ENCODE results near the gene UNC45A. TPM values are rescaled to one million over a fixed set of nuclear protein-coding genes. Genes with fewer than 3 reads are reported as not detected.

Gene UNC45A
- total and polyA plus RNA-seq, 2 experiments from 2014 or later: 58.6 to 75.8 TPM

- no peak for DNase-seq
- H3K36me3 ChIP-seq (ENCODE audit: low read depth): no peaks in the 10 kb centered on the region
- H3K79me2 ChIP-seq (ENCODE audit: insufficient read depth): peaks cover 21% of the 10 kb centered on the region
- no peak overlapping the region for H3K4me2 ChIP-seq (ENCODE audit: unreplicated experiment)
- TF ChIP-seq EZH2 (IDR thresholded peaks at IDR 0.05; ENCODE audit: insufficient read depth, poor library complexity, severe bottlenecking) (no peak), EZH2phosphoT487 (IDR thresholded peaks at IDR 0.05; ENCODE audit: insufficient read depth, low read depth) (no peak)
- H3K9me2 ChIP-seq (ENCODE audit: insufficient read depth): no peaks in the 10 kb centered on the region
- H3K9me3 ChIP-seq (ENCODE audit: low read depth): no peaks in the 10 kb centered on the region
- H3K27me3 ChIP-seq (replicated peaks; ENCODE audit: insufficient read depth): no peaks in the 10 kb centered on the region
- in situ Hi-C loops (cut with MboI): no loop called here
- no peaks in the 10 kb centered on the region for H4K20me1 ChIP-seq (ENCODE audit: insufficient read depth)
- peaks cover 13% of the 10 kb centered on the region; the same call in 1 of the 2 replicates for H3F3A ChIP-seq (ENCODE audit: insufficient read depth)
- peak overlapping the region; percentile 82; the same call in 1 of the 2 replicates for H3K9ac ChIP-seq
- peak overlapping the region; percentile 97 for H2AFZ ChIP-seq
- peak overlapping the region; percentile 95 for H3K4me3 ChIP-seq
- WGBS, 2 experiments (ENCODE audit: low coverage in 1 of 2, low lambda C conversion rate in 2 of 2, missing lambda C conversion rate in 2 of 2): 18 to 21% methylated on average over 5 of the region's 5 CpGs
- no peak overlapping the region for H3K27ac ChIP-seq
- H3K4me1 ChIP-seq (ENCODE audit: insufficient read depth): peaks cover 20% of the 10 kb centered on the region
Measured at GRCh38 chr15:90932660-90932991, 2.5 kb upstream of the UNC45A start.

- H3K4me3 ChIP-seq: no peak overlapping the region
- no peaks in the 10 kb centered on the region for H3K27me3 ChIP-seq (replicated peaks; ENCODE audit: insufficient read depth)
- TF ChIP-seq EZH2phosphoT487 (IDR thresholded peaks at IDR 0.05; ENCODE audit: insufficient read depth, low read depth): no peak
- TF ChIP-seq EZH2 (IDR thresholded peaks at IDR 0.05; ENCODE audit: insufficient read depth, poor library complexity, severe bottlenecking): no peak
- no peaks in the 10 kb centered on the region for H3K9me2 ChIP-seq (ENCODE audit: insufficient read depth)
- H3K4me2 ChIP-seq (ENCODE audit: unreplicated experiment): no peak overlapping the region
- no peak overlapping the region for H3K9ac ChIP-seq
- no peak for DNase-seq
- no peaks in the 10 kb centered on the region for H4K20me1 ChIP-seq (ENCODE audit: insufficient read depth)
- H3F3A ChIP-seq (ENCODE audit: insufficient read depth): peaks cover 13% of the 10 kb centered on the region; the same call in 1 of the 2 replicates
- peaks cover 20% of the 10 kb centered on the region for H3K4me1 ChIP-seq (ENCODE audit: insufficient read depth)
- 13 to 35% methylated on average over 1 of the region's 1 CpG for WGBS, 2 experiments (ENCODE audit: low coverage in 1 of 2, low lambda C conversion rate in 2 of 2, missing lambda C conversion rate in 2 of 2)
- no peak overlapping the region for H3K27ac ChIP-seq
- H3K36me3 ChIP-seq (ENCODE audit: low read depth): 0 out of 2 replicates have a peak, but pooled peaks cover 5% of the 10 kb centered on the region
- H2AFZ ChIP-seq: no peak overlapping the region
- in situ Hi-C loops (cut with MboI): no loop called here
- no peaks in the 10 kb centered on the region for H3K9me3 ChIP-seq (ENCODE audit: low read depth)
- H3K79me2 ChIP-seq (ENCODE audit: insufficient read depth): peaks cover 27% of the 10 kb centered on the region
Measured at GRCh38 chr15:90933301-90933700, 1.8 kb upstream of the UNC45A start.

- Histone ChIP-seq H3K4me2 (ENCODE audit: unreplicated experiment) (peak overlapping the region; percentile 90), H3K9me2 (ENCODE audit: insufficient read depth) (no peaks in the 10 kb centered on the region), H3K36me3 (ENCODE audit: low read depth) (peaks cover 10% of the 10 kb centered on the region; the same call in 1 of the 2 replicates), H3K79me2 (ENCODE audit: insufficient read depth) (peaks cover 30% of the 10 kb centered on the region), H3K27me3 (replicated peaks; ENCODE audit: insufficient read depth) (no peaks in the 10 kb centered on the region), H3F3A (ENCODE audit: insufficient read depth) (peaks cover 10% of the 10 kb centered on the region; the same call in 1 of the 2 replicates), H3K4me1 (ENCODE audit: insufficient read depth) (peaks cover 17% of the 10 kb centered on the region), H4K20me1 (ENCODE audit: insufficient read depth) (no peaks in the 10 kb centered on the region), H3K9ac (peak overlapping the region; percentile 93), H3K9me3 (ENCODE audit: low read depth) (no peaks in the 10 kb centered on the region), H3K4me3 (peak overlapping the region; percentile 86), H2AFZ (peak overlapping the region; percentile 79), H3K27ac (no peak overlapping the region)
- DNase-seq: peak; percentile 87
- WGBS, 2 experiments (ENCODE audit: low coverage in 1 of 2, low lambda C conversion rate in 2 of 2, missing lambda C conversion rate in 2 of 2): 3% methylated on average over 19 of the region's 19 CpGs
- in situ Hi-C loops (cut with MboI): no loop called here
- no peak for TF ChIP-seq EZH2phosphoT487 (IDR thresholded peaks at IDR 0.05; ENCODE audit: insufficient read depth, low read depth)
- TF ChIP-seq EZH2 (IDR thresholded peaks at IDR 0.05; ENCODE audit: insufficient read depth, poor library complexity, severe bottlenecking): no peak
Measured at GRCh38 chr15:90934256-90934948, 683 bp upstream of the UNC45A start.

GRCh38 chr15:90936823-90937222, 1.7 kb downstream of the UNC45A start:
- no peak overlapping the region for H3K27ac ChIP-seq
- peak overlapping the region; percentile 86; the same call in 1 of the 2 replicates for H3K4me3 ChIP-seq
- H2AFZ ChIP-seq: no peak overlapping the region
- 83 to 85% methylated on average over 1 of the region's 1 CpG for WGBS, 2 experiments (ENCODE audit: low coverage in 1 of 2, low lambda C conversion rate in 2 of 2, missing lambda C conversion rate in 2 of 2)
- DNase-seq: no peak
- TF ChIP-seq EZH2 (IDR thresholded peaks at IDR 0.05; ENCODE audit: insufficient read depth, poor library complexity, severe bottlenecking) (no peak), EZH2phosphoT487 (IDR thresholded peaks at IDR 0.05; ENCODE audit: insufficient read depth, low read depth) (no peak)
- no peaks in the 10 kb centered on the region for H3K9me3 ChIP-seq (ENCODE audit: low read depth)
- H4K20me1 ChIP-seq (ENCODE audit: insufficient read depth): no peaks in the 10 kb centered on the region
- H3K36me3 ChIP-seq (ENCODE audit: low read depth): peaks cover 24% of the 10 kb centered on the region; the same call in 1 of the 2 replicates
- peak overlapping the region; percentile 93; the same call in 1 of the 2 replicates for H3K9ac ChIP-seq
- peaks cover 30% of the 10 kb centered on the region for H3K79me2 ChIP-seq (ENCODE audit: insufficient read depth)
- no peaks in the 10 kb centered on the region for H3F3A ChIP-seq (ENCODE audit: insufficient read depth)
- in situ Hi-C loops (cut with MboI): no loop called here
- H3K4me1 ChIP-seq (ENCODE audit: insufficient read depth): peaks cover 8% of the 10 kb centered on the region
- no peaks in the 10 kb centered on the region for H3K9me2 ChIP-seq (ENCODE audit: insufficient read depth)
- no peaks in the 10 kb centered on the region for H3K27me3 ChIP-seq (replicated peaks; ENCODE audit: insufficient read depth)
- H3K4me2 ChIP-seq (ENCODE audit: unreplicated experiment): no peak overlapping the region
